Liver (tissue), 9 donors: ENCODE results near the gene CHRM5. TPM values are rescaled to one million over a fixed set of nuclear protein-coding genes. Genes with fewer than 3 reads are reported as not detected.

Experiments
- DNase-seq: peaks from one replicate; pipeline ENCODE4 v3.0.0-alpha.2; 2017; ENCODE audit warnings: low spot score
- H3K27ac ChIP-seq, 2 donors: one replicate each; pipeline ENCODE4 v1.7.0; 2013; ENCODE audit warnings: inconsistent platforms in 2 of 2, low read length in 2 of 2, control low read depth in 1 of 2, low read depth in 1 of 2, mild to moderate bottlenecking in 1 of 2
- H3K27me3 ChIP-seq, 4 donors: one replicate each; pipeline versions ENCODE4 v1.6.1 to v1.7.0; 2013; ENCODE audit warnings: low read length in 3 of 4, inconsistent platforms in 1 of 4, mild to moderate bottlenecking in 1 of 4, moderate library complexity in 1 of 4; ENCODE audit not compliant: control insufficient read depth in 4 of 4, insufficient read depth in 4 of 4
- H3K36me3 ChIP-seq, 4 donors: one replicate each; pipeline versions ENCODE4 v1.6.1 to v1.7.0; 2013; ENCODE audit warnings: low read length in 3 of 4, mild to moderate bottlenecking in 3 of 4, low read depth in 1 of 4, moderate library complexity in 1 of 4; ENCODE audit not compliant: control insufficient read depth in 4 of 4, insufficient read depth in 3 of 4
- H3K4me1 ChIP-seq, 4 donors: one replicate each; pipeline versions ENCODE4 v1.6.1 to v1.7.0; 2013; ENCODE audit warnings: low read length in 3 of 4, mild to moderate bottlenecking in 3 of 4, moderate library complexity in 1 of 4; ENCODE audit not compliant: control insufficient read depth in 4 of 4, insufficient read depth in 4 of 4
- H3K4me3 ChIP-seq, 3 donors: one replicate each; pipeline versions ENCODE4 v1.6.1 to v1.7.0; 2013; ENCODE audit warnings: low read length in 3 of 3, control low read depth in 1 of 3, low read depth in 1 of 3, mild to moderate bottlenecking in 1 of 3
- H3K9ac ChIP-seq, 2 donors: one replicate each; pipeline ENCODE4 v1.7.0; 2013; ENCODE audit warnings: low read length in 2 of 2, mild to moderate bottlenecking in 2 of 2, moderate library complexity in 2 of 2, control low read depth in 1 of 2, low read depth in 1 of 2
- H3K9me3 ChIP-seq, 4 donors: one replicate each; pipeline versions ENCODE4 v1.6.1 to v1.7.0; 2013; ENCODE audit warnings: low read length in 3 of 4; ENCODE audit not compliant: control insufficient read depth in 4 of 4
- CTCF ChIP-seq: fragments of 150-350 bp; IDR thresholded peaks from 2 replicates; pipeline ENCODE4 v1.5.1; 2017; ENCODE audit warnings: improper control_type of control experiment, low read depth, low read length; ENCODE audit not compliant: missing input control
- EGR1 ChIP-seq, 2 donors: IDR thresholded peaks; 2 replicates each; pipeline ENCODE4 v1.6.1; 2016 to 2018; ENCODE audit warnings: antibody characterized with exemption in 2 of 2, low read depth in 2 of 2
- FOXA1 ChIP-seq: IDR thresholded peaks from 2 replicates; pipeline ENCODE4 v1.6.1; 2016; ENCODE audit warnings: antibody characterized with exemption
- FOXA2 ChIP-seq: IDR thresholded peaks from 2 replicates; pipeline ENCODE4 v1.6.1; 2016; ENCODE audit warnings: antibody characterized with exemption
- GABPA ChIP-seq, 2 donors: IDR thresholded peaks in 1 of 2; conservative IDR thresholded peaks in 1 of 2; 2 replicates each; pipeline ENCODE4 v1.6.1; 2016; ENCODE audit warnings: antibody characterized with exemption in 2 of 2, mild to moderate bottlenecking in 1 of 2, moderate library complexity in 1 of 2
- HNF4A ChIP-seq, 2 donors: conservative IDR thresholded peaks; 2 replicates each; pipeline ENCODE4 v1.6.1; 2016; ENCODE audit warnings: antibody characterized with exemption in 2 of 2, mild to moderate bottlenecking in 2 of 2
- HNF4G ChIP-seq: IDR thresholded peaks from 2 replicates; pipeline ENCODE4 v1.6.1; 2016; ENCODE audit warnings: antibody characterized with exemption
- JUND ChIP-seq, 2 donors: IDR thresholded peaks; 2 replicates each; pipeline ENCODE4 v1.6.1; 2016; ENCODE audit warnings: antibody characterized with exemption in 2 of 2
- MAX ChIP-seq: IDR thresholded peaks from 2 replicates; pipeline ENCODE4 v1.6.1; 2016; ENCODE audit warnings: antibody characterized with exemption
- NR2F2 ChIP-seq: IDR thresholded peaks from 2 replicates; pipeline ENCODE4 v1.6.1; 2016; ENCODE audit warnings: antibody characterized with exemption
- RAD21 ChIP-seq, 2 donors: IDR thresholded peaks; 2 replicates each; pipeline ENCODE4 v1.6.1; 2016; ENCODE audit warnings: antibody characterized with exemption in 2 of 2, mild to moderate bottlenecking in 2 of 2
- REST ChIP-seq: IDR thresholded peaks from 2 replicates; pipeline ENCODE4 v1.6.1; 2016; ENCODE audit warnings: antibody characterized with exemption, mild to moderate bottlenecking
- RXRA ChIP-seq, 2 donors: IDR thresholded peaks; 2 replicates each; pipeline ENCODE4 v1.6.1; 2017 to 2018; ENCODE audit warnings: antibody characterized with exemption in 2 of 2, mild to moderate bottlenecking in 1 of 2
- SP1 ChIP-seq: IDR thresholded peaks from 2 replicates; pipeline ENCODE4 v1.6.1; 2018; ENCODE audit warnings: antibody characterized with exemption, mild to moderate bottlenecking
- TAF1 ChIP-seq: conservative IDR thresholded peaks from 2 replicates; pipeline ENCODE4 v1.6.1; 2016; ENCODE audit warnings: antibody characterized with exemption, mild to moderate bottlenecking
- ZBTB33 ChIP-seq: IDR thresholded peaks from 2 replicates; pipeline ENCODE4 v1.6.1; 2016; ENCODE audit warnings: antibody characterized with exemption
- WGBS: extraction: QIAGEN DNeasy Blood & Tissue Kit; methylation state at CpG from one replicate; pipeline ENCODE4 v1.1.7; 2013; 5-methylcytosine and 5-hydroxymethylcytosine counted together
- polyA plus RNA-seq, 2 donors: library from polyadenylated mRNA; stranded (reverse) in 1 of 2; unstranded in 1 of 2; fragments of 200-250 nt in 1 of 2; fragments of >200 nt in 1 of 2; fragmentation: Nextera tagmentation in 1 of 2; extraction: Ambion mirVana in 1 of 2; gene quantifications; one replicate each; pipeline versions ENCODE4 v1.2.1 to v1.2.3, GENCODE V29; 2013 to 2015
- total RNA-seq, 2 donors: library from RNA; depleted of rRNA; stranded (reverse); fragments of >200 nt; gene quantifications; one replicate each; pipeline ENCODE4 v1.2.3, GENCODE V29; 2014
- TF ChIP-seq, protein P1 (sequence below): IDR thresholded peaks from 2 replicates; pipeline ENCODE4 v1.6.1; 2016; ENCODE audit warnings: antibody characterized with exemption
- donor health status: healthy.
- donor health status: healthy.
- donor health status: healthy.
- donor health status: healthy.
- donor health status: healthy.

The CHRM5 gene
- total and polyA plus RNA-seq, 4 donors = 0.38 TPM; not detected in 3

GRCh38 chr15:34012461-34013028 is 44.2 kb downstream of the CHRM5 start:
- DNase-seq = no peak
- Histone ChIP-seq H3K27me3 (no peaks in the 10 kb centered on the region), H3K9me3 (no peaks in the 10 kb centered on the region), H3K4me3 (no peak overlapping the region), H3K36me3 (no peaks in the 10 kb centered on the region), H3K4me1 (peaks cover 0 to 2% (median 0%) of the 10 kb centered on the region in 4 donors), H3K27ac (no peak overlapping the region), H3K9ac (peak overlapping the region in 1 of 2 donors; percentile 2)
- 77% methylated on average over 4 of the region's 4 CpGs for WGBS
- TF ChIP-seq NR2F2 (no peak), HNF4A (conservative IDR thresholded peaks at IDR 0.05) (no peak), RXRA (IDR thresholded peaks at IDR 0.05) (no peak), SP1 (no peak), TAF1 (no peak), MAX (no peak), FOXA1 (no peak), ZBTB33 (no peak), RAD21 (IDR thresholded peaks at IDR 0.05) (no peak), REST (no peak), CTCF (no peak), GABPA (IDR thresholded peaks at IDR 0.05 in 1 of 2, conservative IDR thresholded peaks at IDR 0.05 in 1 of 2) (no peak), HNF4G (no peak), EGR1 (IDR thresholded peaks at IDR 0.05; ENCODE audit: low read depth in 2 of 2) (no peak), FOXA2 (no peak)
- TF ChIP-seq, protein P1, sequence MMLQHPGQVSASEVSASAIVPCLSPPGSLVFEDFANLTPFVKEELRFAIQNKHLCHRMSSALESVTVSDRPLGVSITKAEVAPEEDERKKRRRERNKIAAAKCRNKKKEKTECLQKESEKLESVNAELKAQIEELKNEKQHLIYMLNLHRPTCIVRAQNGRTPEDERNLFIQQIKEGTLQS = no peak

- DNase-seq = no peak
- TF ChIP-seq FOXA2 (no peak), FOXA1 (no peak), MAX (no peak), TAF1 (no peak), EGR1 (IDR thresholded peaks at IDR 0.05; ENCODE audit: low read depth in 2 of 2) (no peak), GABPA (IDR thresholded peaks at IDR 0.05 in 1 of 2, conservative IDR thresholded peaks at IDR 0.05 in 1 of 2) (no peak), JUND (IDR thresholded peaks at IDR 0.05) (no peak), HNF4G (no peak), NR2F2 (no peak), RXRA (IDR thresholded peaks at IDR 0.05) (no peak)
- TF ChIP-seq, protein P1 = no peak
- 96% methylated on average over 9 of the region's 9 CpGs for WGBS
- Histone ChIP-seq H3K27ac (no peak overlapping the region), H3K27me3 (no peaks in the 10 kb centered on the region), H3K36me3 (no peaks in the 10 kb centered on the region), H3K9me3 (no peaks in the 10 kb centered on the region), H3K9ac (no peak overlapping the region), H3K4me3 (no peak overlapping the region), H3K4me1 (peaks cover 0 to 2% (median 0%) of the 10 kb centered on the region in 4 donors)
These were observed 45.4 kb downstream of the CHRM5 start for GRCh38 chr15:34013746-34014145.
